K562 (cell line): Measurements from ENCODE around the gene MIEF1. TPM values are rescaled to one million over a fixed set of nuclear protein-coding genes. Genes with fewer than 3 reads are reported as not detected.

Experiments
- ATAC-seq: fragments of 200-7000 bp; cut with Tn5 transposase; 3 replicates; pipeline ENCODE4 v1.9.1; 2020; ENCODE audit warnings: moderate library complexity
- BruUV-seq: library from RNA; stranded (reverse); fragments of 400-500 nt; replicated peaks from 2 replicates; lab custom pipeline; 2021; lab: Mats Ljungman, UMichigan
- CTCF ChIA-PET: fragments of 300-600 bp; formaldehyde crosslinking; extraction: SDS; loops from one replicate; lab custom pipeline; 2021; ENCODE audit warnings: low intra/inter-chr PET ratio; lab: Yijun Ruan, JAX
- POLR2A ChIA-PET: fragments of 300-600, 350-650 bp; sonication (Branson Sonifier 250); formaldehyde crosslinking; extraction: SDS; loops from one replicate; lab custom pipeline; 2021; ENCODE audit warnings: antibody characterized with exemption, inconsistent platforms; lab: Yijun Ruan, JAX
- DNase-seq, 4 experiments: peaks; one replicate each; pipeline versions ENCODE4 v3.0.0 to v3.0.0-alpha.2; 2011 to 2018; ENCODE audit warnings: low spot score in 3 of 4, mixed read lengths in 3 of 4; ENCODE audit errors: extremely low read depth in 1 of 4
- FAIRE-seq: peaks from 2 replicates; lab custom pipeline; 2011; peaks lifted over from hg19 to GRCh38; lab: Jason Lieb, UNC
- H2AFZ ChIP-seq: 2 replicates; pipeline ENCODE4 v1.6.0; 2011; ENCODE audit warnings: low read depth, low read length, control low read depth, inconsistent platforms
- H3K27ac ChIP-seq: fragments of 200-600 bp; 3 replicates; pipeline ENCODE4 v1.8.0; 2011; ENCODE audit warnings: low read depth, mild to moderate bottlenecking, control low read depth, inconsistent platforms, low read length, moderate library complexity, mixed read lengths; ENCODE audit errors: extremely low read depth
- H3K27me3 ChIP-seq, 2 experiments: fragments of 300-600 bp in 1 of 2; 2 replicates in 1 of 2; 3 replicates in 1 of 2; pipeline versions ENCODE4 v1.6.0 to v1.8.0; 2011; ENCODE audit warnings: inconsistent platforms in 2 of 2, low read length in 2 of 2, mild to moderate bottlenecking in 1 of 2, mixed read lengths in 1 of 2, moderate library complexity in 1 of 2; ENCODE audit not compliant: control insufficient read depth in 2 of 2, insufficient read depth in 2 of 2
- H3K36me3 ChIP-seq: fragments of 300-600 bp; 3 replicates; pipeline ENCODE4 v1.8.0; 2011; ENCODE audit warnings: mild to moderate bottlenecking, low read length, inconsistent platforms; ENCODE audit not compliant: control insufficient read depth, insufficient read depth
- H3K4me1 ChIP-seq, 2 experiments: fragments of 200-600 bp in 1 of 2; replicated peaks in 1 of 2; 2 replicates in 1 of 2; 3 replicates in 1 of 2; pipeline versions ENCODE4 v1.5.1 to v1.8.0; 2011; ENCODE audit warnings: inconsistent platforms in 2 of 2, low read length in 2 of 2, mild to moderate bottlenecking in 1 of 2, mixed read lengths in 1 of 2, moderate library complexity in 1 of 2; ENCODE audit not compliant: control insufficient read depth in 2 of 2, insufficient read depth in 2 of 2
- H3K4me2 ChIP-seq: 2 replicates; pipeline ENCODE4 v1.6.1; 2011; ENCODE audit warnings: low read length, control low read depth, inconsistent platforms, mixed read lengths; ENCODE audit not compliant: insufficient read depth
- H3K4me3 ChIP-seq: fragments of 200-600 bp; sonication (generic), shearing (Covaris generic); 2 replicates; pipeline ENCODE4 v1.5.1; 2016; ENCODE audit warnings: control low read depth, inconsistent platforms
- H3K79me2 ChIP-seq: fragments of 200-600 bp; 3 replicates; pipeline ENCODE4 v1.8.0; 2011; ENCODE audit warnings: low read length, inconsistent platforms; ENCODE audit not compliant: control insufficient read depth, insufficient read depth
- H3K9ac ChIP-seq, 2 experiments: 2 replicates each; pipeline versions ENCODE4 v1.6.0 to v1.6.1; 2011; ENCODE audit warnings: low read depth in 2 of 2, low read length in 2 of 2, control low read depth in 1 of 2, inconsistent platforms in 1 of 2, mild to moderate bottlenecking in 1 of 2, mixed read lengths in 1 of 2; ENCODE audit not compliant: insufficient read depth in 1 of 2
- H3K9me1 ChIP-seq: one replicate; pipeline ENCODE4 v1.6.0; 2011; ENCODE audit warnings: inconsistent platforms, mild to moderate bottlenecking, low read length, moderate library complexity; ENCODE audit not compliant: control insufficient read depth, insufficient read depth
- H3K9me3 ChIP-seq: replicated peaks from 2 replicates; pipeline ENCODE4 v1.5.1; 2011; ENCODE audit warnings: low read depth, low read length, inconsistent platforms; ENCODE audit not compliant: control insufficient read depth, insufficient read depth
- H4K20me1 ChIP-seq: replicated peaks from 2 replicates; pipeline ENCODE4 v1.6.1; 2011; ENCODE audit warnings: low read length, inconsistent platforms, mixed read lengths; ENCODE audit not compliant: control insufficient read depth, insufficient read depth
- ATF4 ChIP-seq: fragments of 450-650 bp; formaldehyde crosslinking; IDR thresholded peaks from 2 replicates; pipeline ENCODE4 v1.4.0; 2022; ENCODE audit warnings: mild to moderate bottlenecking, moderate library complexity
- HNRNPL ChIP-seq: fragments of 200-400 bp; formaldehyde crosslinking; IDR thresholded peaks from 2 replicates; pipeline ENCODE4 v1.6.1; 2017; ENCODE audit warnings: low read depth, mild to moderate bottlenecking, low read length
- NCOA4 ChIP-seq: fragments of 450-650 bp; IDR thresholded peaks from 2 replicates; pipeline ENCODE4 v1.6.1; 2018; ENCODE audit warnings: mild to moderate bottlenecking; ENCODE audit not compliant: partially characterized antibody
- PHF21A ChIP-seq: fragments of 450-650 bp; IDR thresholded peaks from 2 replicates; pipeline ENCODE4 v1.6.1; 2017; ENCODE audit warnings: low read depth, borderline replicate concordance
- ZNF143 ChIP-seq: sonication (generic); formaldehyde crosslinking; IDR thresholded peaks from 2 replicates; pipeline ENCODE4 v1.9.0; 2022; ENCODE audit warnings: mild to moderate bottlenecking, missing genetic modification reagents
- WGBS: fragments of 100-300 bp; shearing (Covaris generic); methylation state at CpG from one replicate; pipeline ENCODE4 v1.1.6; 2016; ENCODE audit warnings: low coverage, mixed read lengths; ENCODE audit not compliant: insufficient coverage; ENCODE audit errors: missing lambda C conversion rate; 5-methylcytosine and 5-hydroxymethylcytosine counted together
- in situ Hi-C: fragments of 300-500 bp; cut with MboI; formaldehyde crosslinking; loops from 4 replicates; pipeline ENCODE4 v1.15.0; 2018; ENCODE audit warnings: inconsistent platforms, mixed read lengths
- intact Hi-C: fragments of 100-400 bp; cut with micrococcal nuclease; formaldehyde crosslinking; loops from 2 replicates; pipeline ENCODE4 v1.14.2; 2022
- polyA plus RNA-seq, 8 experiments: library from polyadenylated mRNA; depleted of rRNA in 4 of 8; stranded (reverse) in 5 of 8; unstranded in 3 of 8; fragments of >200 nt; fragmentation: Nextera tagmentation in 2 of 8; fragmentation: Illumina TruSeq in 1 of 8; extraction: Ambion mirVana in 2 of 8; extraction: Trizol in 1 of 8; gene quantifications; 2 replicates each; pipeline versions ENCODE4 v1.2.1 to v1.2.3, GENCODE V29; 2011 to 2014; ENCODE audit warnings: inconsistent platforms in 1 of 8, missing spikeins in 1 of 8
- total RNA-seq, 7 experiments: library from RNA; depleted of rRNA in 6 of 7; stranded (reverse); fragments of >200 nt in 6 of 7; fragmentation: Illumina TruSeq in 2 of 7; extraction: Trizol in 2 of 7; gene quantifications; 2 replicates each; pipeline versions ENCODE4 v1.2.1 to v1.2.3, GENCODE V29; 2011 to 2021; ENCODE audit warnings: low replicate concordance in 1 of 7

The MIEF1 gene
- total and polyA plus RNA-seq, 9 of the 15 experiments (the other 6 are each of a cell fraction or from before 2014, with no cell fraction given) = 10.9 to 51.8 (median 25.5) TPM

- peak overlapping the region; percentile 39; the same call in 1 of the 2 replicates for H3K4me2 ChIP-seq
- H3K27ac ChIP-seq = peak overlapping the region; percentile 63
- intact Hi-C loops (loop anchor here (5.0 kb wide), 1 partner anchor 54 kb away; no protein-coding TSS in a partner anchor), in situ Hi-C loops (no loop called here)
- BruUV-seq = no TSS peak
- H3K9me3 ChIP-seq = no peaks in the 10 kb centered on the region
- ChIA-PET POLR2A (no interaction called here), CTCF (no interaction called here)
- H3K36me3 ChIP-seq = no peaks in the 10 kb centered on the region
- ATAC-seq (no peak), DNase-seq (no peak), FAIRE-seq (no peak)
- no peak for TF ChIP-seq HNRNPL
- TF ChIP-seq PHF21A = no peak
- TF ChIP-seq ATF4 (CRISPR knock-in tag) = no peak
- TF ChIP-seq ZNF143 (CRISPR knock-in tag) = no peak
- no peak for TF ChIP-seq NCOA4
- peaks cover 47 to 78% of the 10 kb centered on the region in 2 experiments for H3K4me1 ChIP-seq
- no peaks in the 10 kb centered on the region for H4K20me1 ChIP-seq
- H2AFZ ChIP-seq = no peak overlapping the region
- no peaks in the 10 kb centered on the region for H3K27me3 ChIP-seq
- H3K4me3 ChIP-seq = no peak overlapping the region
- 86% methylated on average over 4 of the region's 6 CpGs for WGBS
- no peaks in the 10 kb centered on the region for H3K9me1 ChIP-seq
- peak overlapping the region; percentile 57 to 88 for H3K9ac ChIP-seq
- H3K79me2 ChIP-seq = peaks cover 71% of the 10 kb centered on the region
These were observed 38.8 kb upstream of the MIEF1 start for GRCh38 chr22:39463277-39463676.
